Measurements from ENCODE around the gene PIK3CA.
"Not testable (repeated sequence)": the region's sequence is repeated elsewhere in the genome, so short reads cannot be mapped to it uniquely, and the experiment has no call there.

The PIK3CA gene

DNA sequence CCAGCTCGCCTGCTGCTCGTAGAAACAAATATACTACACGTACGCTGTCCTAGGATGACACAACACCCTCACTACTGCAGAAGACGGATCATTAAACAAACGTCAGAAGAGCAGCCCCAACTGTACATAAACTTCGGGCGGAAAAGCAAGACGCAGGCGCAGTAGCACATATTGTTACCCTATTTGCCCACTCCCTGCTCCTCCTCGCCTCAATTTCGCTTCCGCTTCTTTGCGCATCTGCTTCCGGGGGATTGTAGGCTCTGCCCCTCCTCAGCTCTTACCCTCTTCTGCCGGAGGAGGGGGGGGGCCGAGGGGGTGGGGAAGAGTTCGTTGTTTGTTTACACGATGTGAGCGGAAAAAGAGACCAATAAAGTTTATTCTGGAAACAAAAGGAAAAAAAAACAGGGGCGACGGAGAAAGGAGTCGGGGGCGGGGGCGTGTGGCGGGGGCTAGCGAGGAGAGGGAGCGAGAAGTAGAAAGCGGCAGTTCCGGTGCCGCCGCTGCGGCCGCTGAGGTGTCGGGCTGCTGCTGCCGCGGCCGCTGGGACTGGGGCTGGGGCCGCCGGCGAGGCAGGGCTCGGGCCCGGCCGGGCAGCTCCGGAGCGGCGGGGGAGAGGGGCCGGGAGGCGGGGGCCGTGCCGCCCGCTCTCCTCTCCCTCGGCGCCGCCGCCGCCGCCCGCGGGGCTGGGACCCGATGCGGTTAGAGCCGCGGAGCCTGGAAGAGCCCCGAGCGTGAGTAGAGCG is at the start of gene PIK3CA:
Gene PIK3CA (plus strand): TSS at position 485 of the 743 bp plus-strand sequence. CDS start 50,469 bp downstream, outside the sequence.
- DNase-seq: peak; percentile 99

DNA sequence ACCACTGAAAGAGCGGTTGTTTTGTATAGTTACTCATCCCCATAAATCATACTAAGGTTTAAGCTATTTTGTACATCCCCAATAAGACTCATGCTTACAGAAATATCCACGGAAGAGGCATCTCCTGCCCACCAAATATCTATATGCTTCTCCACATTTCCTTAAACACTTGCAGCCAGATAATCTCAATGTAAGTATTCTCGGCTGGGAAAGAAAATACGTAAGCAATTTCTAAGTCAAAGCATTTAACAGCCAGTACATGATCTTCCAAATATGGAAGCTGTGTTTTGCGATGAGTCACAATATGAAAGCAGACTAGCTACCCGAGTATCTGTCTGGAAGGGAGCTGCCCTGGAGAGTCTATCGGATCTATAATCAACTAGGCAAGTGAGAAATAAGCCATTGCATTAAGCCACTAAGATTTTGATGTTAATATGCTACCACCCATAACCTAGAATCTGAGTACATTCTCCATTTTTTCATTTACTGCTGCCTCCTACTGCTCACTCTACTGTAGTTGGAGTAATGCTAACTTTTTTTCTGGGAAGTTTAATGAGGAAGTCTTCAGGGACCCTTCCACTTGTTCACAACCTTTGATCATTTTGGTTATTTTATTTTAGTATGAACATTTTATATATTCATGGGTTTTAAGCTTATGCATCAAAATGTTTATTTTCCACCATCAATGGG is 49.6 kb upstream of the PIK3CA start:
- DNase-seq: peak; percentile 79

DNA sequence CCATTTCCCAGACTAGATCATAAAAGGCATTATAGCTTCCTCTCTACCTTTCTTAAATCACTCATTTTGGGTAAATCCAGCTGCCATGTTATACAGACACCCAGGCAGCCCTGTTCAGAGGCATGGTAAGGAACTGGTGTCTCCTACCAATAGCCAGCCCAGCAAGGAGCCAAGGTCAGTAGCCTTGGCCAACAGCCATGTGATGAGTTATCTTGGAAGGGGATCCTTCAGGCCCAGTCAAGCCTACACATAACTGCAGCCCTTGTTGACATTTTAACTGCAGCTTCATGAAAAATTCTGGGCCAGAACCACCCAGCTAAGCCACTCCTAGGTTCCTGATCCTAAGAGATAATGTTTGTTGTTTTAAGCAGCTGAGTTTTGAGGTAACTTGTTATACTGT is 47.5 kb upstream of the PIK3CA start:
- peak; percentile 75 for DNase-seq

DNA sequence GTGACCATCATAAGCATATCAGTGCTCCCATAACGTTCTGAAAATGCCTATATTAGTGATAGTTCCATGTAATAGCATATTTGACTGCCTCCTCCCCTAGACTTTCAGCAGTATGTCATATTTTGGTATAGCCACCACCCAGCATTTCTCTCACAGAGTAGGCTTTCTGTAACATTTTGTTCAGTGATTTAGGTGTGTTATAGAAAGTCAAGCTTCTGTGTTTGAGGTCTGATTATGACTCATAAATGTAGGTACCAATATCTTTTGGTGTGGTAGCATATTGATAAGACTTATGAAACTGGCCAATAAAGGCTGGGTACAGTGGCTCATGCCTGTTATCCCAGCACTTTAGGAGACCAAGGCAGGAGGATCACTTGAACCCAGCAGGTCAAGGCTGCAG is 42.3 kb upstream of the PIK3CA start:
- DNase-seq: no peak

GRCh38 chr3:179107617-179108016 is 40.5 kb upstream of the PIK3CA start:
- DNase-seq: peak; percentile 12

DNA sequence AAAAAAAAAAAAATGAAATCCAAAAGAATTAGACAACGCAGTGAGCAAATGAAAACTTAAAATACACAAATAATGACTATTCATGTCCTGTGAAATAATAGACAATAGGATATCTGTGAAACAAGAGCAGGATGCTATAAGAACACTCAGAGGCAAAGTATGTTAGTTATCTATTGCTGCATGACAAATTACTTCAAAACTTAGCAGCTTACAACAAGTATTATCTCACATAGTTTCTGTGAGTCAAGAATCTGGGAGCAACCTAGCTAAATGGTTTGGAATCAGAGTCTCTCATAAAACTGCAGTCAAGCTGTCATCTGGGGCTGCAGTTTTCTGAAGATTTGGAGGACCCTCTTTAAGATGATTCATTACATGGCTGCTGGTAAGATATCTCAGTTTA is 40.1 kb upstream of the PIK3CA start:
- peak; percentile 85 for DNase-seq

- DNase-seq: peak; percentile 14
Observed at GRCh38 chr3:179113903-179114302, 34.3 kb upstream of the PIK3CA start.

DNA sequence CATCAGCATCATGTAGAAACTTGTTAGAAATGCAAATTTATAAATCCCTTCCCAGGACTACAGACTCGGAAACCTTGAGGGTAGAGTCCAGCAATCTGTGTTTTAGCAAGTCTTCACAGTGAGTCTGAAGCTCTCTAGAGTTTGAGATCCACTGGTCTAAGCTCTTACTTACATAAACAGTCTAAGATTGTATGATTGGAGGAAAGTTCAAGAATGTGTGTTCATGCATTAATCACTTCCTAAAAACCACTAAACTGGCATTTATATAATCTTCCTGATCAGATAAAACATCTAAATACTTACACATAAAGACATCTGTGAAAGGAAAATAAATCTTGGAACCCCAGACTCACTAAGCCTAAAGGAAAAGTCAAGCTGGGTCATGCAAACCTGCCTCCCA is 32.7 kb upstream of the PIK3CA start:
- peak; percentile 60 for DNase-seq

- DNase-seq: no peak
Observed at GRCh38 chr3:179116816-179117215, 31.3 kb upstream of the PIK3CA start.

DNA sequence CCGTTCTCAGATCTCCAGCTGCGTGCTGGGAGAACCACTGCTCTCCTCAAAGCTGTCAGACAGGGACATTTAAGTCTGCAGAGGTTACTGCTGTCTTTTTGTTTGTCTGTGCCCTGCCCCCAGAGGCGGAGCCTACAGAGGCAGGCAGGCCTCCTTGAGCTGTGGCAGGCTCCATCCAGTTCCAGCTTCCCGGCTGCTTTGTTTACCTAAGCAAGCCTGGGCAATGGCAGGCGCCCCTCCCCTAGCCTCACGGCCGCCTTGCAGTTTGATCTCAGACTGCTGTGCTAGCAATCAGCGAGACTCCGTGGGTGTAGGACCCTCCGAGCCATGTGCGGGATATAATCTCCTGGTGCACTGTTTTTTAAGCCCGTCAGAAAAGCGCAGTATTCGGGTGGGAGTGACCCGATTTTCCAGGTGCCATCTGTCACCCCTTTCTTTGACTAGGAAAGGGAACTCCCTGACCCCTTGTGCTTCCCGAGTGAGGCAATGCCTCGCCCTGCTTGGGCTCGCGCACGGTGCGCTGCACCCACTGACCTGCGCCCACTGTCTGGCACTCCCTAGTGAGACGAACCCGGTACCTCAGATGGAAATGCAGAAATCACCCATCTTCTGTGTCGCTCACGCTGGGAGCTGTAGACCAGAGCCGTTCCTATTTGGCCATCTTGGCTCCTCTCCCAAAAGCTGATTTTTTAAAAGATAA is 15.8 kb upstream of the PIK3CA start:
- not testable (repeated sequence) for DNase-seq

DNA sequence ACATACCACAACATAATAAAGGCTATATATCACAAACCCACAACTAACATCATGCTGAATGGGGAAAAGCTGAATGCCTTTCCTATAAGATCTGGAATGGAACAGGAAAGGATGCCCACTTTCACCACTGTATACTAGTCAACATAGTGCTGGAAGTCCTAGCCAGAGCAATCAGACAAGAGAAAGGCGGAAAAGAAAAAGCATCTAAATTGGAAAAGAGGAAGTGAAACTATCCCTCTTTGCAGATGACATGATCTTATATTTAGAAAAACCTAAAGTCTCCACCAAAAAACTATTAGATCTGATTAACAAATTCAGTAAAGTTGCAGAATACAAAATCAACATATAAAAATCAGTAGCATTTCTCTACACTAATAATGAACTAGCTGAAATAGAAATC is 14.6 kb upstream of the PIK3CA start:
- no peak for DNase-seq

- no peak for DNase-seq
Observed at GRCh38 chr3:179136195-179136594, 12.0 kb upstream of the PIK3CA start.

GRCh38 chr3:179141890-179142289 is 6.3 kb upstream of the PIK3CA start:
- no peak for DNase-seq

- peak; percentile 77 for DNase-seq
Observed at GRCh38 chr3:179146911-179147513, 1.1 kb upstream of the PIK3CA start.

DNA sequence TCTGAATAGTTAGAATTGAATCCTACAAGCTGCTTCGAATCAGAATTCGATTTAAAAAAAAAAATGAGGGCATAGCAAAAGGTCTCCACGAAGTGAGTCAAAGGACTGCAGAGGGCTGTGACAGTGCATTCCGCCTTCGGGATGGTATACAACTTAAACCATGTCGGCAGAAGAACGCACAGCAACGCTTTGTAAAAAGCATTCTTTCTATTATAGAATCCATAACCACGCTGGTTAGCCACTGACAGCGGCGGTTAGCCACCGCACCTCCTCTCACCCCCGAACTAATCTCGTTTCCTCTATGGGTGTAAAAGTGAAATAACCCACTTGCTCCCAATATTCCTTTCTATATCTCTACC is 664 bp upstream of the PIK3CA start:
- no peak for DNase-seq

DNA sequence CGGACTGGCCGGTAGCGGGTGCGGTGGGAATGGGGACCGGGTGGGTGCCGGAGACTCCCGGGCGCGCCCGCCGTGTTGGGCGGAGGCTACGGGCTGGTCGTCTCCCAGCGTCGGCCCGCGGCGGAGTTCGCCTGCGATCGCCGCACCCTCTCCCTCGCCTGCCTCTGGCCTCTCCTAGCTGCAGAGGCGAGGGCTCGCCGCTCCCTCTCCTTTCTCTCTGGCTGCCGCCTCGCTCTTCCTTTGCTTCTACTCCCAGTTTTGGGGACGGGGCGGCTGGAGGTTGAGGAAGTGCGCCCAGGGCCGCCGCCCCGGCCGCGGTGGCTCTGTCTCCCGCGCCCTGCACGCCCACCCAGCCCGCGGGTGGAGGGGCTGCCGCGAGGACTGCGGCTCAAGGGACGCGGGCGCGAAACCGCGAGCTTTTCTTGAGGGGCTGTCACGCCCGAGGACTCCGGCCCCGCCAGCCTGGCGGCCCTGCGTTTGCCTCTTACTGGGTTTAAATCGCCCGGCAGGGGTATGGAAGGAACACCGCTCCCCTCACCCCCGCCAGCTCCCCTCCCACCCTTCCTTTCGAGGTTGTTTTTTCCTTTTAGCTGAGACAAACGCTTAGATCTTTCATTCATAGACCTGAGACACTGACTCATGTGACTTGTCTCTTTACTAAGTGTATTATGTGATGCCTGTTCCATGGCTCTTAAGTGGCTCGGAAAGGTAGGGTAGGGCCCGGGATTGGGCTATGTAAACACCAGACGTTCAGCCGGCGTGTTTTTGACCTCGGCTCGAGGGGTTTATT is 654 bp downstream of the PIK3CA start:
- peak; percentile 53 for DNase-seq

DNA sequence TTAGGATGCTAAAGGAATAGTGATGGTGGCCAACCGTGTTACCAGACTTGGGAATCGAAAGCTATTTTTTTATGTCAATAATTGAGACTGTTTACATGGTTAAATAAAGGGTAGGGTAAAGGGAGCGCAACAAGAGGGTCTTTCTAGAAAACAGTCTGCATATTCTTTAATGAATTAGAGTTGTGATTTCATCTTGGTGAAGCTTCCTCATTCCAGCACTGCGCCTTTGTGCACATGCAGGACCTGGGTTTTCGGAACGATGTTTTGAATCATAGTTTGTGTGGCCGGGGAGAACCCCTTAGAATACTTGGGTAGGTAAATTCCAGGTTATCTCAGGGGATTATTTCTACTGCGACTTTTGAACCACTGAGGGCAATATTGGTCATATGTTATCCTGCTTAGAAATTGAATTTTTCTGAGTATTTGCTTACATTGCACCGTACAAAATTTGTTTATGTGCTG is 1.3 kb downstream of the PIK3CA start:
- DNase-seq: peak; percentile 39

GRCh38 chr3:179149951-179150350 is 1.8 kb downstream of the PIK3CA start:
- DNase-seq: no peak

DNA sequence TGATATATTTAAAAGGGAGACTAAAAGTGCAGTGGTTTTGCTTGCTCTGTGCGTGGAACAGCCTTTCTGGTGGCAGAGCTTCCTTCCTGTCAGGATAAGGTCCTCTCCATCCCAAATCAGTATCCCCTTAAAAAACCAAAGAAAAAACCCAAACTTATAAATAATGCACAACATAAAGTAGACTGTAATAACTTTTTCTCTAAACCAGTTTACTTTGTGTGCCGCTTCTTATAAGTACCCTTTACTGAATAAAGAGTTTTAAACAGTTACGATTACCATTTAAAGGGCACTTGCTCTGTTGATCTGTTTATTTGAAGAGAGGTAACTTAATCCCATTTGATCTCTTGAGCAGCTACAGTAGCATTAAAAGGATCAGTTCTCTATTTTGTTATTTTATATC is 2.5 kb downstream of the PIK3CA start:
- no peak for DNase-seq

DNA sequence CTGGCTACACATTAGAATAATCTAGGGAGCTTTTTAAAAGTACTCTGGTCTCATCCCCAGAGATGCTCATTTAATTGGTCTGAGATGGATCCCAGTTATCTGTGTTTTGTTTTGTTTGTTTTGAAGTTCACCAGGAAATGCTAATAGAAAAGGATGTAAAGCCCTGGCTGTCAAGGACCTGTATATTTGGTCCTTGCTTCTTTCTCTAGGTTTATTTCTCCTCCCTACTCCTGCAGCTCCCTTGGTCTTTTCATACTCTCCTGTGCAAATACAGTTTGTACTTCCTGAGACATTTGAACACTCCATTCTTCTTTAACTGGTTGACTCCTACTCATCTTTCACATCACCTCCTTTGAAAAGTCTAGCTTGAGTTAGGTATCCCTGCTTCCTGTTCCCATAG is 3.3 kb downstream of the PIK3CA start:
- DNase-seq: no peak

GRCh38 chr3:179156170-179156569 is 8.0 kb downstream of the PIK3CA start:
- no peak for DNase-seq

DNA sequence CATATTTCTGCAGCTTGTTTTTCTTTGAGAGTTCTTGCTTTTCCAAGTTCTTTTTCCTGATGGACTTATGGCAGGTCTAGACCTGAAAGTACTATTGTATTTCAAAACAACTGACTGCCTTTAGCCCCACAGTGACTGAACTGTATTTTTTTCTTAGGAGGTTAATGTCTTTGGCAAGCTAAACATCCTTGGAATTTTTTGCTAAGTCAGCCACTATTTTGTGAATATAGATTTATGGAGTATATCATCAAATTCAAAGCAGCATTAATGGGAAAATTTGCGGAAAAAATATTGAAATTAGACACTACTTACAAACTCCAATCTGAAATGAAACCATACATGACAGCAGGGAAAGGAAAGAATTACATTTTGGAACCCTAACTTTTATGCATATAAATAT is 8.6 kb downstream of the PIK3CA start:
- DNase-seq: no peak
